ENCODE data around the gene AMY1C.
"Not testable (repeated sequence)": the region's sequence is repeated elsewhere in the genome, so short reads cannot be mapped to it uniquely, and the experiment has no call there.

GRCh38 chr1:103707670-103708069 is 42.0 kb upstream of the AMY1C start:
- TF ChIP-seq CTCF, POLR2A (IDR thresholded peaks at IDR 0.05): not testable (repeated sequence)
